CD8-positive, alpha-beta memory T cell (primary cell): ENCODE results near the gene PELO. TPM values are rescaled to one million over a fixed set of nuclear protein-coding genes. Genes with fewer than 3 reads are reported as not detected.

Source experiments
- CTCF ChIA-PET: fragments of 350-600 bp; sonication (Branson Sonifier 250); formaldehyde crosslinking; loops from one replicate; lab custom pipeline; 2021; ENCODE audit warnings: antibody characterized with exemption; lab: Charles Lee
- POLR2A ChIA-PET: fragments of 350-600 bp; sonication (Branson Sonifier 250); formaldehyde crosslinking; loops from one replicate; lab custom pipeline; 2021; ENCODE audit warnings: antibody characterized with exemption; lab: Charles Lee
- DNase-seq, 5 donors: peaks; one replicate each; pipeline versions ENCODE4 v3.0.0 to v3.0.0-alpha.2; 2020 to 2022; ENCODE audit warnings: mixed read lengths in 1 of 5
- H3K27ac ChIP-seq: one replicate; pipeline ENCODE4 v1.7.0; 2013; ENCODE audit warnings: low read depth, mild to moderate bottlenecking, low read length, moderate library complexity
- H3K27me3 ChIP-seq: 2 replicates; pipeline ENCODE4 v1.7.0; 2013; ENCODE audit warnings: low read length, mild to moderate bottlenecking; ENCODE audit not compliant: insufficient read depth, poor library complexity, severe bottlenecking
- H3K36me3 ChIP-seq: 2 replicates; pipeline ENCODE4 v1.7.0; 2013; ENCODE audit warnings: mild to moderate bottlenecking, low read length, moderate library complexity; ENCODE audit not compliant: insufficient read depth
- H3K4me1 ChIP-seq: 2 replicates; pipeline ENCODE4 v1.7.0; 2013; ENCODE audit warnings: mild to moderate bottlenecking, low read length, moderate library complexity; ENCODE audit not compliant: insufficient read depth
- H3K4me3 ChIP-seq: 2 replicates; pipeline ENCODE4 v1.7.0; 2013; ENCODE audit warnings: mild to moderate bottlenecking, low read length
- H3K9me3 ChIP-seq: 2 replicates; pipeline ENCODE4 v1.7.0; 2013; ENCODE audit warnings: mild to moderate bottlenecking, low read length
- H3K27ac Mint-ChIP-seq, 8 donors: one replicate each; pipeline ENCODE4 v1.8.0; 2020 to 2021; ENCODE audit warnings: mixed read lengths in 8 of 8, mild to moderate bottlenecking in 6 of 8, inconsistent platforms in 3 of 8, moderate library complexity in 3 of 8
- H3K27me3 Mint-ChIP-seq, 2 donors: one replicate each; pipeline ENCODE4 v1.8.0; 2020 to 2021; ENCODE audit warnings: mixed read lengths in 2 of 2, mild to moderate bottlenecking in 1 of 2, moderate library complexity in 1 of 2
- H3K36me3 Mint-ChIP-seq, 3 donors: one replicate each; pipeline ENCODE4 v1.8.0; 2020 to 2021; ENCODE audit warnings: mixed read lengths in 3 of 3, inconsistent platforms in 1 of 3, mild to moderate bottlenecking in 1 of 3
- H3K4me1 Mint-ChIP-seq, 3 donors: one replicate each; pipeline ENCODE4 v1.8.0; 2020 to 2021; ENCODE audit warnings: mixed read lengths in 3 of 3, inconsistent platforms in 1 of 3, mild to moderate bottlenecking in 1 of 3
- H3K4me3 Mint-ChIP-seq, 7 donors: one replicate each; pipeline ENCODE4 v1.8.0; 2020 to 2021; ENCODE audit warnings: mixed read lengths in 7 of 7, mild to moderate bottlenecking in 6 of 7, moderate library complexity in 4 of 7, inconsistent platforms in 2 of 7
- H3K9me3 Mint-ChIP-seq, 5 donors: one replicate each; pipeline ENCODE4 v1.8.0; 2020 to 2022; ENCODE audit warnings: mixed read lengths in 5 of 5, mild to moderate bottlenecking in 3 of 5, moderate library complexity in 2 of 5, inconsistent platforms in 1 of 5
- polyA plus RNA-seq: library from polyadenylated mRNA; unstranded; fragments of 300-500 nt; fragmentation: Illumina TruSeq; gene quantifications from one replicate; pipeline ENCODE4 v1.2.3, GENCODE V29; 2021
- total RNA-seq, 2 experiments: library from RNA; stranded (reverse); gene quantifications; one replicate each; pipeline ENCODE4 v1.2.3, GENCODE V29; 2021

The PELO gene
- total and polyA plus RNA-seq, 3 experiments from 2014 or later: 14.7 to 37.3 (median 35.9) TPM

- no peaks in the 10 kb centered on the region for H3K27me3 ChIP-seq
- H3K27ac ChIP-seq: no peak overlapping the region
- H3K4me1 Mint-ChIP-seq: peaks cover 0 to 4% (median 2%) of the 10 kb centered on the region in 3 donors
- peaks cover 0 to 4% (median 0%) of the 10 kb centered on the region in 5 donors for H3K9me3 Mint-ChIP-seq
- peaks cover 0 to 3% of the 10 kb centered on the region in 2 donors for H3K27me3 Mint-ChIP-seq
- ChIA-PET CTCF (no interaction called here), POLR2A (no interaction called here)
- no peak overlapping the region for H3K4me3 Mint-ChIP-seq
- peak overlapping the region in 1 of 8 donors; percentile 0 for H3K27ac Mint-ChIP-seq
- H3K36me3 Mint-ChIP-seq: no peaks in the 10 kb centered on the region
- H3K9me3 ChIP-seq: no peaks in the 10 kb centered on the region
- H3K4me3 ChIP-seq: no peak overlapping the region
- no peaks in the 10 kb centered on the region for H3K4me1 ChIP-seq
- no peak for DNase-seq
- no peaks in the 10 kb centered on the region for H3K36me3 ChIP-seq
These were observed 26.9 kb upstream of the PELO start for GRCh38 chr5:52760695-52761366.

- H3K9me3 ChIP-seq: no peaks in the 10 kb centered on the region
- Mint-ChIP-seq H3K36me3 (peaks cover 0 to 2% (median 0%) of the 10 kb centered on the region in 3 donors), H3K27ac (peak overlapping the region in 1 of 8 donors; percentile 69), H3K27me3 (no peaks in the 10 kb centered on the region), H3K4me1 (peaks cover 26 to 50% (median 42%) of the 10 kb centered on the region in 3 donors), H3K9me3 (peaks cover 0 to 4% (median 0%) of the 10 kb centered on the region in 5 donors), H3K4me3 (no peak overlapping the region)
- ChIA-PET CTCF (interaction anchor here (1.2 to 1.4 kb wide), 3 partner anchors 11 to 74 kb away, joined by 3 to 4 read pairs (median 4); no protein-coding TSS in a partner anchor), POLR2A (interaction anchor here (0.7 to 0.8 kb wide), 2 partner anchors 22 to 27 kb away, joined by 3 to 6 read pairs; no protein-coding TSS in a partner anchor)
- no peak overlapping the region for H3K4me3 ChIP-seq
- no peak for DNase-seq
- no peaks in the 10 kb centered on the region for H3K27me3 ChIP-seq
- no peaks in the 10 kb centered on the region for H3K36me3 ChIP-seq
- no peak overlapping the region for H3K27ac ChIP-seq
- H3K4me1 ChIP-seq: peaks cover 14% of the 10 kb centered on the region
These were observed 20.4 kb upstream of the PELO start for GRCh38 chr5:52767217-52767743.

- H3K4me1 Mint-ChIP-seq: peaks cover 32 to 57% (median 49%) of the 10 kb centered on the region in 3 donors
- no peaks in the 10 kb centered on the region for H3K27me3 Mint-ChIP-seq
- no peak overlapping the region for H3K4me3 Mint-ChIP-seq
- Histone ChIP-seq H3K36me3 (no peaks in the 10 kb centered on the region), H3K4me1 (peaks cover 19% of the 10 kb centered on the region), H3K27me3 (no peaks in the 10 kb centered on the region), H3K4me3 (no peak overlapping the region), H3K9me3 (no peaks in the 10 kb centered on the region), H3K27ac (no peak overlapping the region)
- ChIA-PET POLR2A (interaction anchor here (0.7 to 0.8 kb wide), 2 partner anchors 22 to 27 kb away, joined by 3 to 6 read pairs; no protein-coding TSS in a partner anchor), CTCF (interaction anchor here (0.8 to 1.4 kb wide), 4 partner anchors 11 to 75 kb away, joined by 3 to 4 read pairs (median 4); no protein-coding TSS in a partner anchor)
- H3K9me3 Mint-ChIP-seq: peaks cover 0 to 4% (median 0%) of the 10 kb centered on the region in 5 donors
- peaks cover 0 to 2% (median 0%) of the 10 kb centered on the region in 3 donors for H3K36me3 Mint-ChIP-seq
- no peak for DNase-seq
- H3K27ac Mint-ChIP-seq: no peak overlapping the region
These were observed 19.8 kb upstream of the PELO start for GRCh38 chr5:52767766-52768480.

- no peak overlapping the region for H3K4me3 Mint-ChIP-seq
- Histone ChIP-seq H3K9me3 (no peaks in the 10 kb centered on the region), H3K27ac (no peak overlapping the region), H3K36me3 (no peaks in the 10 kb centered on the region), H3K27me3 (no peaks in the 10 kb centered on the region), H3K4me3 (no peak overlapping the region), H3K4me1 (peaks cover 30% of the 10 kb centered on the region)
- peak overlapping the region in 2 of 8 donors; percentile 15 to 26 for H3K27ac Mint-ChIP-seq
- peaks cover 43 to 67% (median 60%) of the 10 kb centered on the region in 3 donors for H3K4me1 Mint-ChIP-seq
- H3K36me3 Mint-ChIP-seq: peaks cover 0 to 2% (median 0%) of the 10 kb centered on the region in 3 donors
- no peak for DNase-seq
- peaks cover 0 to 4% (median 0%) of the 10 kb centered on the region in 5 donors for H3K9me3 Mint-ChIP-seq
- CTCF ChIA-PET: interaction anchor here (0.8 kb wide), 1 partner anchor 27 kb away, joined by 4 read pairs; no protein-coding TSS in a partner anchor
- H3K27me3 Mint-ChIP-seq: no peaks in the 10 kb centered on the region
- POLR2A ChIA-PET: no interaction called here
These were observed 18.7 kb upstream of the PELO start for GRCh38 chr5:52769061-52769460.

GRCh38 chr5:52770287-52770939 is 17.3 kb upstream of the PELO start:
- no peaks in the 10 kb centered on the region for H3K9me3 ChIP-seq
- peaks cover 0 to 2% (median 0%) of the 10 kb centered on the region in 3 donors for H3K36me3 Mint-ChIP-seq
- no peaks in the 10 kb centered on the region for H3K27me3 ChIP-seq
- peak overlapping the region in 3 of 8 donors; percentile 6 to 50 (median 35) for H3K27ac Mint-ChIP-seq
- POLR2A ChIA-PET: no interaction called here
- H3K4me1 Mint-ChIP-seq: peaks cover 54 to 79% (median 73%) of the 10 kb centered on the region in 3 donors
- no peaks in the 10 kb centered on the region for H3K27me3 Mint-ChIP-seq
- no peak overlapping the region for H3K4me3 ChIP-seq
- H3K27ac ChIP-seq: no peak overlapping the region
- no peak overlapping the region for H3K4me3 Mint-ChIP-seq
- no peaks in the 10 kb centered on the region for H3K36me3 ChIP-seq
- no peaks in the 10 kb centered on the region for H3K9me3 Mint-ChIP-seq
- no peak for DNase-seq
- CTCF ChIA-PET: interaction anchor here (1.6 kb wide), 1 partner anchor 77 kb away, joined by 3 read pairs; no protein-coding TSS in a partner anchor
- peaks cover 38% of the 10 kb centered on the region for H3K4me1 ChIP-seq

- CTCF ChIA-PET: interaction anchor here (1.6 kb wide), 1 partner anchor 78 kb away, joined by 3 read pairs; no protein-coding TSS in a partner anchor
- H3K4me1 ChIP-seq: peaks cover 49% of the 10 kb centered on the region
- Mint-ChIP-seq H3K4me1 (peaks cover 62 to 85% (median 84%) of the 10 kb centered on the region in 3 donors), H3K9me3 (no peaks in the 10 kb centered on the region), H3K36me3 (peaks cover 0 to 4% (median 0%) of the 10 kb centered on the region in 3 donors), H3K27me3 (no peaks in the 10 kb centered on the region), H3K27ac (peak overlapping the region; percentile 21 to 96 (median 90)), H3K4me3 (peak overlapping the region; percentile 2 to 80 (median 60))
- no peaks in the 10 kb centered on the region for H3K9me3 ChIP-seq
- DNase-seq: peak in 3 of 5 donors; percentile 5 to 57 (median 41)
- no peak overlapping the region for H3K27ac ChIP-seq
- H3K4me3 ChIP-seq: no peak overlapping the region
- H3K36me3 ChIP-seq: no peaks in the 10 kb centered on the region
- POLR2A ChIA-PET: no interaction called here
- H3K27me3 ChIP-seq: no peaks in the 10 kb centered on the region
These were observed 16.2 kb upstream of the PELO start for GRCh38 chr5:52771343-52772039.

DNA sequence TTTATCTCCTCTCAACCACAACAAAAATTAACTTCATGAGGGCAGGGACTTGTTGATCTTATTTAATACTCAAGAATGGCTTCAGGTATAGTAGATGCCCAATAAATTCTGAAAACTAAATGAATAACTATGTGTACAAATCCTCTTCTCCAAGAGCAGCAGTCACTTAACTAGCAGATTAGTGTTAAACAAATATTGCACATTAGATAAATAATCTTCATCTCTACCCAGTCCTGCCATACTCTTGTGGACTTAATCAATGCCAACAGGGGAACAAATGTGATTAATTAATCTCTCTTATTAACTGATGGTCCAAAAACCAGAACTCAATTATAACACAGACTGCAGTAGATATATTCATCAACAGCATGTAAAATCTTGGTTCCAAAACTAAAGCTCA is 15.0 kb upstream of the PELO start:
- Histone ChIP-seq H3K36me3 (no peaks in the 10 kb centered on the region), H3K27ac (no peak overlapping the region), H3K9me3 (no peaks in the 10 kb centered on the region), H3K4me1 (peaks cover 56% of the 10 kb centered on the region), H3K27me3 (no peaks in the 10 kb centered on the region), H3K4me3 (no peak overlapping the region)
- Mint-ChIP-seq H3K36me3 (peaks cover 0 to 4% (median 0%) of the 10 kb centered on the region in 3 donors), H3K9me3 (no peaks in the 10 kb centered on the region), H3K27me3 (no peaks in the 10 kb centered on the region), H3K4me1 (peaks cover 65 to 84% (median 81%) of the 10 kb centered on the region in 3 donors), H3K27ac (peak overlapping the region; percentile 9 to 93 (median 42)), H3K4me3 (peak overlapping the region in 4 of 7 donors; percentile 13 to 66 (median 36))
- no peak for DNase-seq
- CTCF ChIA-PET: interaction anchor here (0.8 to 1.2 kb wide), 2 partner anchors 9 to 80 kb away, joined by 3 to 4 read pairs; no protein-coding TSS in a partner anchor
- POLR2A ChIA-PET: interaction anchor here (0.9 kb wide), 1 partner anchor 27 kb away, joined by 3 read pairs; no protein-coding TSS in a partner anchor
